K562 (cell line): ENCODE results near the gene F2. TPM values are rescaled to one million over a fixed set of nuclear protein-coding genes. Genes with fewer than 3 reads are reported as not detected.

Experiments used
- ASH1L ChIP-seq: fragments of 450-650 bp; IDR thresholded peaks from 2 replicates; pipeline ENCODE4 v1.6.1; 2018; ENCODE audit warnings: borderline replicate concordance, mild to moderate bottlenecking, low read depth; ENCODE audit not compliant: partially characterized antibody
- ATF7 ChIP-seq: fragments of 450-650 bp; IDR thresholded peaks from 2 replicates; pipeline ENCODE4 v1.7.1; 2014; ENCODE audit warnings: mild to moderate bottlenecking, moderate library complexity
- CTBP1 ChIP-seq: fragments of 450-650 bp; IDR thresholded peaks from 2 replicates; pipeline ENCODE4 v1.6.1; 2016; ENCODE audit warnings: borderline replicate concordance
- E2F3 ChIP-seq: fragments of 250-450 bp; sonication (Bioruptor Pico); IDR thresholded peaks from 2 replicates; pipeline ENCODE4 v1.4.0; 2020; ENCODE audit warnings: mild to moderate bottlenecking
- E4F1 ChIP-seq: fragments of 250-450 bp; sonication (Bioruptor Pico); IDR thresholded peaks from 2 replicates; pipeline ENCODE4 v1.5.0; 2021; ENCODE audit warnings: mild to moderate bottlenecking, borderline replicate concordance
- EGR1 ChIP-seq: fragments of 450-650 bp; conservative IDR thresholded peaks from 2 replicates; pipeline ENCODE4 v1.6.1; 2017; ENCODE audit warnings: mild to moderate bottlenecking
- ETS2 ChIP-seq: IDR thresholded peaks from 2 replicates; pipeline ENCODE4 v1.6.1; 2016; ENCODE audit warnings: borderline replicate concordance, missing genetic modification characterization, mild to moderate bottlenecking, moderate library complexity, missing compliant biosample characterization; ENCODE audit not compliant: poor library complexity, severe bottlenecking
- FUS ChIP-seq: fragments of 200-400 bp; formaldehyde crosslinking; optimal IDR thresholded peaks from 2 replicates; pipeline ENCODE3; 2017; ENCODE audit warnings: low read depth, low read length
- KDM1A ChIP-seq, 2 experiments: fragments of 450-650 bp; IDR thresholded peaks; 2 replicates each; pipeline ENCODE4 v1.6.1; 2016; ENCODE audit warnings: mild to moderate bottlenecking in 2 of 2
- MAFK ChIP-seq: IDR thresholded peaks from 2 replicates; pipeline ENCODE4 v1.6.1; 2011; ENCODE audit warnings: low read length, improper control_type of control experiment
- MEF2D ChIP-seq: conservative IDR thresholded peaks from 2 replicates; pipeline ENCODE4 v1.6.1; 2016; ENCODE audit warnings: low read depth, missing genetic modification characterization, missing compliant biosample characterization
- PBX2 ChIP-seq, 2 experiments: IDR thresholded peaks in 1 of 2; conservative IDR thresholded peaks in 1 of 2; 2 replicates each; pipeline ENCODE4 v1.6.1; 2016; ENCODE audit warnings: low read depth in 2 of 2, mild to moderate bottlenecking in 1 of 2, missing compliant biosample characterization in 1 of 2, missing genetic modification characterization in 1 of 2, moderate library complexity in 1 of 2
- POLR2A ChIP-seq: fragments of 450-650 bp; conservative IDR thresholded peaks from 2 replicates; pipeline ENCODE4 v1.6.1; 2016
- POU5F1 ChIP-seq: fragments of 150-350 bp; IDR thresholded peaks from 2 replicates; pipeline ENCODE4 v1.6.1; 2014; ENCODE audit warnings: borderline replicate concordance, low read length, low read depth, mild to moderate bottlenecking; ENCODE audit not compliant: partially characterized antibody
- SAP30 ChIP-seq: fragments of 200-600 bp; sonication (generic); IDR thresholded peaks from 2 replicates; pipeline ENCODE4 v1.6.1; 2012; ENCODE audit warnings: borderline replicate concordance, low read depth, mild to moderate bottlenecking, moderate library complexity, low read length, control low read depth, inconsistent platforms; ENCODE audit not compliant: insufficient read depth, poor library complexity, severe bottlenecking
- SIX5 ChIP-seq, 2 experiments: IDR thresholded peaks; 2 replicates each; pipeline ENCODE4 v1.6.1; 2011; ENCODE audit warnings: low read length in 2 of 2, borderline replicate concordance in 1 of 2, low read depth in 1 of 2, mild to moderate bottlenecking in 1 of 2, moderate library complexity in 1 of 2; ENCODE audit not compliant: insufficient read depth in 1 of 2
- SP1 ChIP-seq: sonication (generic); formaldehyde crosslinking; IDR thresholded peaks from 2 replicates; pipeline ENCODE4 v1.8.1; 2022; ENCODE audit warnings: mild to moderate bottlenecking, missing genetic modification reagents
- SREBF1 ChIP-seq: fragments of 150-350 bp; IDR thresholded peaks from 2 replicates; pipeline ENCODE4 v1.6.1; 2014; ENCODE audit warnings: antibody characterized with exemption, low read depth, low read length, borderline replicate concordance
- TARDBP ChIP-seq: fragments of 450-650 bp; IDR thresholded peaks from 2 replicates; pipeline ENCODE4 v1.6.1; 2016
- XRCC5 ChIP-seq: fragments of 200-400 bp; formaldehyde crosslinking; IDR thresholded peaks from 2 replicates; pipeline ENCODE4 v1.6.1; 2017; ENCODE audit warnings: low read depth, mild to moderate bottlenecking, low read length
- ZNF143 ChIP-seq: sonication (generic); formaldehyde crosslinking; IDR thresholded peaks from 2 replicates; pipeline ENCODE4 v1.9.0; 2022; ENCODE audit warnings: mild to moderate bottlenecking, missing genetic modification reagents
- ZNF146 ChIP-seq: IDR thresholded peaks from one replicate; pipeline ENCODE4 v1.6.1; 2018; ENCODE audit warnings: missing compliant biosample characterization; ENCODE audit not compliant: unreplicated experiment
- ZNF311 ChIP-seq: fragments of 250-450 bp; sonication (Bioruptor Pico); IDR thresholded peaks from 2 replicates; pipeline ENCODE4 v1.4.0; 2020; ENCODE audit warnings: mild to moderate bottlenecking, moderate library complexity
- polyA plus RNA-seq, 8 experiments: library from polyadenylated mRNA; depleted of rRNA in 4 of 8; stranded (reverse) in 5 of 8; unstranded in 3 of 8; fragments of >200 nt; fragmentation: Nextera tagmentation in 2 of 8; fragmentation: Illumina TruSeq in 1 of 8; extraction: Ambion mirVana in 2 of 8; extraction: Trizol in 1 of 8; gene quantifications; 2 replicates each; pipeline versions ENCODE4 v1.2.1 to v1.2.3, GENCODE V29; 2011 to 2014; ENCODE audit warnings: inconsistent platforms in 1 of 8, missing spikeins in 1 of 8
- total RNA-seq, 7 experiments: library from RNA; depleted of rRNA in 6 of 7; stranded (reverse); fragments of >200 nt in 6 of 7; fragmentation: Illumina TruSeq in 2 of 7; extraction: Trizol in 2 of 7; gene quantifications; 2 replicates each; pipeline versions ENCODE4 v1.2.1 to v1.2.3, GENCODE V29; 2011 to 2021; ENCODE audit warnings: low replicate concordance in 1 of 7

The F2 gene
- total and polyA plus RNA-seq, 9 of the 15 experiments (the other 6 are each of a cell fraction or from before 2014, with no cell fraction given) = 0.16 TPM; not detected in 8

- TF ChIP-seq POU5F1 (peak; percentile 67), POLR2A (peak; percentile 91), ATF7 (peak; percentile 90), ZNF146 (no peak), EGR1 (peak; percentile 73), ZNF311 (no peak), ASH1L (peak; percentile 74), CTBP1 (peak; percentile 69), MAFK (peak; percentile 12; the same call in 1 of the 2 replicates), ZNF143 (CRISPR knock-in tag) (no peak), PBX2 (CRISPR knock-in tag; IDR thresholded peaks at IDR 0.05; ENCODE audit: low read depth) (0 out of 2 replicates have a peak, but pooled peaks have one; percentile 8), PBX2 (tag; conservative IDR thresholded peaks at IDR 0.05; ENCODE audit: low read depth) (peak; percentile 23; the same call in 1 of the 2 replicates), SAP30 (peak; percentile 95), SREBF1 (0 out of 2 replicates have a peak, but pooled peaks have one; percentile 65), E2F3 (CRISPR knock-in tag) (peak; percentile 9; the same call in 1 of the 2 replicates), E4F1 (CRISPR knock-in tag) (no peak; the same call in 1 of the 2 replicates), TARDBP (peak; percentile 74), SIX5 (IDR thresholded peaks at IDR 0.05; ENCODE audit: borderline replicate concordance in 1 of 2, insufficient read depth in 1 of 2, low read depth in 1 of 2, low read length in 2 of 2) (peak; percentile 30 to 56; a peak in 3 of 4 replicates), ETS2 (tag) (no peak), KDM1A (IDR thresholded peaks at IDR 0.05) (no peak), FUS (no peak), MEF2D (tag) (peak; percentile 66; the same call in 1 of the 2 replicates), XRCC5 (peak; percentile 98), SP1 (CRISPR knock-in tag) (peak; percentile 98)
Measured at GRCh38 chr11:46700241-46701077, 18.6 kb upstream of the F2 start, which contains the start of the genes ARHGAP1 and ZNF408 (continued).
